GM19351 (cell line): ENCODE results near the gene TFF2.

Experiments
- ATAC-seq: cut with Tn5 transposase; IDR thresholded peaks from one replicate; pipeline ENCODE4 v1.9.1; 2021; ENCODE audit warnings: mild to moderate bottlenecking, moderate library complexity; ENCODE audit not compliant: unreplicated experiment

TFF2 gene

GRCh38 chr21:42350927-42351426 lies at the start of gene TFF2:
TFF2 (minus strand) TSS chr21:42350994; CDS start chr21:42350957, 37 bp downstream.
- ATAC-seq, result no peak

- ATAC-seq, result no peak
Observed at GRCh38 chr21:42400525-42400924, 49.7 kb upstream of the TFF2 start.

GRCh38 chr21:42398436-42399028 lies 47.7 kb upstream of the TFF2 start:
- no peak for ATAC-seq

GRCh38 chr21:42397746-42398394 lies 47.1 kb upstream of the TFF2 start:
- no peak for ATAC-seq

GRCh38 chr21:42396799-42397745 lies 46.3 kb upstream of the TFF2 start:
- no peak for ATAC-seq

- ATAC-seq, result no peak
Observed at GRCh38 chr21:42395905-42396651, 45.3 kb upstream of the TFF2 start, which contains the start of gene TMPRSS3. TMPRSS3 (minus strand) TSS chr21:42396052; CDS start chr21:42395417, 635 bp downstream.

GRCh38 chr21:42395302-42395701 lies 44.5 kb upstream of the TFF2 start:
- no peak for ATAC-seq

- no peak for ATAC-seq
Observed at GRCh38 chr21:42393443-42393950, 42.7 kb upstream of the TFF2 start.

- peak; percentile 81 for ATAC-seq
Observed at GRCh38 chr21:42392731-42393442, 42.1 kb upstream of the TFF2 start.

GRCh38 chr21:42391297-42391696 lies 40.5 kb upstream of the TFF2 start:
- ATAC-seq, result no peak

GRCh38 chr21:42390696-42391095 lies 39.9 kb upstream of the TFF2 start:
- ATAC-seq, result no peak

- no peak for ATAC-seq
Observed at GRCh38 chr21:42390193-42390592, 39.4 kb upstream of the TFF2 start.

- no peak for ATAC-seq
Observed at GRCh38 chr21:42389449-42389835, 38.6 kb upstream of the TFF2 start.

GRCh38 chr21:42388740-42389448 lies 38.1 kb upstream of the TFF2 start:
- no peak for ATAC-seq

- no peak for ATAC-seq
Observed at GRCh38 chr21:42387843-42388340, 37.1 kb upstream of the TFF2 start.

GRCh38 chr21:42387164-42387563 lies 36.4 kb upstream of the TFF2 start:
- no peak for ATAC-seq

GRCh38 chr21:42386034-42386591 lies 35.3 kb upstream of the TFF2 start:
- no peak for ATAC-seq

- no peak for ATAC-seq
Observed at GRCh38 chr21:42385619-42386018, 34.8 kb upstream of the TFF2 start.

GRCh38 chr21:42384989-42385388 lies 34.2 kb upstream of the TFF2 start:
- ATAC-seq, result no peak
